NT2/D1 (cell line): ENCODE data around the gene FETUB.

Source experiments
- DNase-seq: peaks from one replicate; pipeline ENCODE4 v3.0.0-alpha.2; 2011; ENCODE audit warnings: low read depth, low spot score
- H3K27me3 ChIP-seq: 2 replicates; pipeline ENCODE4 v1.6.0; 2011; ENCODE audit warnings: mild to moderate bottlenecking; ENCODE audit not compliant: insufficient read length, insufficient read depth
- H3K36me3 ChIP-seq: 2 replicates; pipeline ENCODE4 v1.6.1; 2011; ENCODE audit warnings: mild to moderate bottlenecking, low read length, mixed read lengths; ENCODE audit not compliant: insufficient read depth, insufficient read length
- H3K4me1 ChIP-seq: 2 replicates; pipeline ENCODE4 v1.5.1; 2011; ENCODE audit not compliant: insufficient read depth, insufficient read length
- H3K4me3 ChIP-seq: 2 replicates; pipeline ENCODE4 v1.5.1; 2011; ENCODE audit warnings: low read depth; ENCODE audit not compliant: insufficient read length
- H3K9ac ChIP-seq: 2 replicates; pipeline ENCODE4 v1.6.0; 2011; ENCODE audit warnings: low read depth; ENCODE audit not compliant: insufficient read length
- H3K9me3 ChIP-seq: 2 replicates; pipeline ENCODE4 v1.5.1; 2011; ENCODE audit warnings: mild to moderate bottlenecking, low read length; ENCODE audit not compliant: insufficient read depth
- SUZ12 ChIP-seq: IDR thresholded peaks from 2 replicates; pipeline ENCODE4 v1.6.1; 2011; ENCODE audit not compliant: insufficient read length, insufficient read depth; ENCODE audit errors: extremely low read depth
- YY1 ChIP-seq: IDR thresholded peaks from 2 replicates; pipeline ENCODE4 v1.6.1; 2011; ENCODE audit not compliant: insufficient read length, insufficient read depth
- ZNF274 ChIP-seq: IDR thresholded peaks from 2 replicates; pipeline ENCODE4 v1.6.1; 2011; ENCODE audit warnings: mild to moderate bottlenecking, low read depth, low read length

FETUB gene

DNA sequence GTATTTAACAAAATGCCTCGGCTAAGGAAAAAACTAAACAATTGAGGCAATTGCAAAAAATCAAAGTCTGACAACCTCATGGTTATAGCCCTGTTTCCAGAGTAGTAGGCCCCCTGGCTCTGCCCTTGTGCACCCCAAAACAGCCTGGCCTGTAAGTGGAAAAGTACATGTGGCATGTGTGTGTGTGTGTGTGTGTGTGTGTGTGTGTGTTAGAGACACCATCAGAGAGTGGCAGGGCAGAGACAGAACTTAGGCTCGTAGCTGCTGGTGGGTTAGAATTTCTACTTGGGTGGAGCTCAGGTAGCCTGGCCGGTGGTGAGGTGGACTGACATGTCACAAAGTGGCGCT lies 41.4 kb upstream of the FETUB start:
- Histone ChIP-seq H3K36me3 (no peaks in the 10 kb centered on the region), H3K9ac (no peak overlapping the region), H3K4me3 (no peak overlapping the region)

DNA sequence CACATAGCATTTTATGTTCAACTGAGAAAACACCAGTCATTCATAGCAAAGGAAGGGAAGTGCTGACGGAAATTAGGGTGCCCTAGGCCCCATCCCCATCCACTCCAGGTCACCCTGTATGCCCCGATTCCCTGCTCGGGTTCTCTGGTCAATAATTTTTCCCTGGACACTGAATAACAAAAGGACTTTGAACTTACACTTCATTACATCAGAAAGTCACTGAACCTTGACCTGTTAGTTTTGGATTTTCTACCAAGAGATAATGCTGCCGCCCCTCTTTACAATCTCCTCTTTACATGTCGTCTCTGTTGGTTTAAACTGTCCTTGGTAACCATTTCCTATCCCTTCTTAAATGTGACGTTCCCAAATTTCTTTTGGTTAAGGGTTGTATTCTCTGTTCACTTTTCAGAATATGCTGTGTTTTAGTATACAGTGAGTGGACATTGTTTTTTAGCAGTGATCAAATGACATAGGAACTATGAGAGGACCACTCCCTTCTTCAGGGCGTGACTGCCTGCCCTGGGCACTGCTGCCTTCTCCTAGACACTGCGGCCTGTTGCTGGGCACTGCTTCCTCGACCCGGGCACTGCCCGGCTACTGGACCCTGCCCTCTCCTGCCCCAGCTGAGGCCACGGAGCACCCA lies 40.9 kb upstream of the FETUB start:
- Histone ChIP-seq H3K4me1 (peaks cover 3% of the 10 kb centered on the region), H3K36me3 (no peaks in the 10 kb centered on the region), H3K27me3 (no peaks in the 10 kb centered on the region), H3K9me3 (no peaks in the 10 kb centered on the region), H3K4me3 (no peak overlapping the region), H3K9ac (no peak overlapping the region)
- TF ChIP-seq YY1 (no peak), ZNF274 (no peak), SUZ12 (no peak)
- no peak for DNase-seq

More for the DNA sequence above, 41.4 kb upstream of the FETUB start:
- DNase-seq: no peak
- peaks cover 3% of the 10 kb centered on the region for H3K4me1 ChIP-seq
- no peaks in the 10 kb centered on the region for H3K27me3 ChIP-seq
- no peaks in the 10 kb centered on the region for H3K9me3 ChIP-seq
- TF ChIP-seq YY1: no peak
- TF ChIP-seq ZNF274: no peak
- no peak for TF ChIP-seq SUZ12

DNA sequence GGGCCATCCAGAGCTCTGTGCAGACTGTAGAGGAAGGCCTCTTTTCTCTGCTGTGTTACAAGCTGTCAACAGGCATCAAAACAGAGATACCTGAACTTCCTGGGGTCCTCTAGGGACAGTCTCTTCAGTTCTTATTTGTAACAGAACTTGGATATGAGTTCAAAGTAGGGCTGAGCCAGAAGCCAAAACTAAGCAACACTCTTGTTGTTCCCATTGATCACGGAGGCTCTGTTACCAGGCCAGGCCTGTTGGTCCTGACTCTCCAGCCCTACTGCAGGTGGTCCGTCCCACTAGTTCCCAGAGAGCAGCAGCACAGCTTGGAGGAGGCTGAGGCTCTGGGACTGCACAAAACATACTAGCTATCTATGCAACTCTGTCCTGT lies 40.4 kb upstream of the FETUB start:
- Histone ChIP-seq H3K4me1 (peaks cover 3% of the 10 kb centered on the region), H3K9me3 (no peaks in the 10 kb centered on the region), H3K36me3 (no peaks in the 10 kb centered on the region), H3K27me3 (no peaks in the 10 kb centered on the region), H3K9ac (no peak overlapping the region), H3K4me3 (no peak overlapping the region)
- TF ChIP-seq SUZ12 (no peak), ZNF274 (no peak), YY1 (no peak)
- no peak for DNase-seq

DNA sequence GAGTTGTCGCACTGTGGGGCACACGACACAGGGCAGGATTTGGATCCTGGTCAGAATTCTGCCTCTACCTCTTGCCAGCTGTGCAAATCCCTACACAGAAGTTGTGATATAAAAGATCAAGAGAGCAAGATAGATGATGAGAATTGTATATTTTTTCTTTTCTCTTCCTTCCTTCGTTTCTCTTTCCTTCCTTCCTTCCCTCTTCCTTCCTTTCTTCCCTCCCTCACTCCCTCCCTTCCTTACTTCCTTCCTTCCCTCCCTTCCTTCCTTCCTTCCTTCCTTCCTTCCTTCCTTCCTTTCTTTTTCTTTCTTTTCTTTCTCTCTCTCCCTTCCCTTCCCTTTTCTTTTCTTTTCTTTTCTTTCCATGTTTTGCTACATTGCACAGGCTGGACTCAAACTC lies 39.3 kb upstream of the FETUB start:
- Histone ChIP-seq H3K9me3 (no peaks in the 10 kb centered on the region), H3K4me1 (peaks cover 3% of the 10 kb centered on the region), H3K36me3 (no peaks in the 10 kb centered on the region), H3K4me3 (no peak overlapping the region), H3K9ac (no peak overlapping the region), H3K27me3 (no peaks in the 10 kb centered on the region)
- no peak for DNase-seq
- TF ChIP-seq SUZ12 (no peak), YY1 (no peak), ZNF274 (no peak)

DNA sequence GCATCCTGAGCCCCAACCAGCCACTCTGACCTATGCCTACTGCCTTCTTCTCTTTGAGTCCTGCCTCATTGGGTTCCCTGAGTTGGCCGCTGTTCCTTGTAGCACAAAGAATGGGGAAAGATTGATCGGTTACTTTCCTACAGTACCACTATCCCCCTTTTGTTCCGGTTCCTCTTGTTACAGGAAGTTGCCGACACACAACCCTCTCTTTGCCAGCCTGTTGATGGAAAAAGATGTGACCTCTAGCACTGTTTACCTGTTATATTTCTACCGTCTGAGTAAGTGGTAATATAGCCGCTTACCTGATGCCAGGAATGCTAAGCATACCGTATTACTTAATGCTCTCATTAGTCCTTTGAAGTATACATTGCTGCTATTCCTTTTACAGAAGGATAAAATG lies 37.0 kb upstream of the FETUB start:
- Histone ChIP-seq H3K36me3 (no peaks in the 10 kb centered on the region), H3K9ac (no peak overlapping the region), H3K9me3 (no peaks in the 10 kb centered on the region), H3K4me3 (no peak overlapping the region), H3K27me3 (no peaks in the 10 kb centered on the region), H3K4me1 (peaks cover 3% of the 10 kb centered on the region)
- TF ChIP-seq ZNF274 (no peak), YY1 (no peak), SUZ12 (no peak)
- DNase-seq: no peak

DNA sequence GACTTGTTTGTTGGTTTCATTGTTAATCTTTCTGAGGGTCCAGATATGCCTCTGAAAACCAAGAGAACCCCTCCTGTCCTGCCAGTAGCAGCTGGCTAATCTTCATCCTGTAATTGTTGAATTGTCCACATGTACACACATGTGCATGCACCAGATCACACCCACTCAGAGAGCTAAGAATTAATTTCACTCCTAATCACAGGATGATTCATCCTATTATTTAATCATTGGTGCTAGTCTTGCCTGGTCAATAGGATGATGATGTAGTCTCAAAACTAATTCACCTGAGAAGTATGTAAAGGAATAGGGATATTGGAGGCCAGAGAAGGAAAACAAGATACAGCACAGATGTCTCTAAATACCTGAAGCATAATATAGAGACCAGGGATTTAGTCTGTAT lies 35.1 kb upstream of the FETUB start:
- Histone ChIP-seq H3K4me1 (peaks cover 3% of the 10 kb centered on the region), H3K36me3 (no peaks in the 10 kb centered on the region), H3K4me3 (no peak overlapping the region), H3K27me3 (no peaks in the 10 kb centered on the region), H3K9me3 (no peaks in the 10 kb centered on the region), H3K9ac (no peak overlapping the region)
- TF ChIP-seq YY1: no peak
- no peak for TF ChIP-seq SUZ12
- no peak for TF ChIP-seq ZNF274
- no peak for DNase-seq

DNA sequence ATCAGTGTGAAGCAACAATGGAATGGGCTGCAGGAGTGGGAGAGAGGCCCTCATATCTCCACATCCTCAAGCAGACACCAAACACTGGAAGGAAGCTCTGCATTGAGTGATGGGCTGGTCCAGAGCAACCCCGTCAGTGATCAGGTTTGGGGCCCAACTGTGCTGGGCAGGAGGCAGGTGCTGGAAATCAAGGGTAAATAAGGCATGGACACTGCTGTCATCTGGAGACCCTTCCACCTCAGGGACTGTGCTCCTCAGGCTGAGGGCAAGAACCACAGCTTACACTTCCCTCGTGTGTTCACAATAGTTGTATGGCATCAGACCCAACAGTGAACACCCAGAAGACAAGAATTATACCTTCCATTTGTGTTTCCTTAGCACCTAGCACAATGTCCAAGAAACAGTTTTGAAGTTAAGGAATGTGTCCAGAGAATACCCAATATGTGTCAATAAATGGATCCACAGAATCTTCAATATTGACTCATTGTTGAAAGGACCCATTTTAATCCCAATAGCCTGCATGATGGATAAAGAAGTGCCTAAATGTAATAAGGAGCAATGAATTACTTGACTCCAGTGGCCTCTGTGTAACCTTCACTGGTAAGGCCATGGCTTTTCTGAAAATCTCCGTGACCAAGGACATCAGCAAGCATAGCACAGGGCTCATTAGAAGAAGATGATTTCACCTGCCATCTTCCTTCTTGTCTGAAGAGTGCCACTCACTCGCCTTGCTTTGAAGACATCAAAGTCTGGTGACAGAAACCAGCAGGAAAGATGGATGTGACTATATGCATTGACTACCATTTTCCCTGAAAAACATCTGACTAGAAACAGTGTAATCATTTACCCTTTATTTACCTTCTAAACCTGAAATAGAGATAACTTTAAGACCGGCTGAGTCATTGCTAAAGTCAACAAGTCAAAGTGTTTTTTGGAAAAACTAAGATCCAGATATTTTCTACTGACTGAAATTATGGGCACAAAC lies 34.3 kb upstream of the FETUB start:
- no peak for DNase-seq
- H3K36me3 ChIP-seq: no peaks in the 10 kb centered on the region
- TF ChIP-seq ZNF274: no peak
- no peak for TF ChIP-seq SUZ12
- TF ChIP-seq YY1: no peak
- no peak overlapping the region for H3K9ac ChIP-seq
- no peaks in the 10 kb centered on the region for H3K9me3 ChIP-seq
- no peaks in the 10 kb centered on the region for H3K27me3 ChIP-seq
- H3K4me1 ChIP-seq: peaks cover 3% of the 10 kb centered on the region
- no peak overlapping the region for H3K4me3 ChIP-seq
